ENCODE data around the gene XPC. TPM values are rescaled to one million over a fixed set of nuclear protein-coding genes. Genes with fewer than 3 reads are reported as not detected.

XPC gene
- total RNA-seq, 1 experiment from 2014 or later: 52.2 TPM

DNA sequence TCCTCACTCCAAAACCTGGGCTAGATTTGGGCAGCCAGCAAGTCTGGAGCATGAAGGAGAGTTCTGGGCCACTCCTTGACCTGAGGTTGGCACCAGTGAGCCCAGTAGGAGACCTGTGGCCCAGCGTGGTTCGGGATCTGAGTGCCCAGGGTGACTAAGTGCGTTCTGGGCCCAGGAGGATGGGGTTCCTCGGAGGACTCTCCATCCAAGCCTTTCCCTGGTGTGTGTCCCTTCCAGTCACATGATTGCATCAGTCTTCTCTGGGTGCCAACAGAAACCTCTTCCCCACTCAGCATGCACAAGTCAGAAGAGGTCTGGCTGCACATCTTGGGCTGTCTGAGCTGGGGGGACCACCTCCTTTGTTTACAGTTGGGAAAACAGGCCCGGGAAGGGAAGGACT, 38.6 kb downstream of the XPC start:
- DNase-seq (ENCODE audit: low spot score): no peak
- in situ Hi-C loops (cut with HindIII; ENCODE audit: low sequenced_read_pairs): no loop called here

DNA sequence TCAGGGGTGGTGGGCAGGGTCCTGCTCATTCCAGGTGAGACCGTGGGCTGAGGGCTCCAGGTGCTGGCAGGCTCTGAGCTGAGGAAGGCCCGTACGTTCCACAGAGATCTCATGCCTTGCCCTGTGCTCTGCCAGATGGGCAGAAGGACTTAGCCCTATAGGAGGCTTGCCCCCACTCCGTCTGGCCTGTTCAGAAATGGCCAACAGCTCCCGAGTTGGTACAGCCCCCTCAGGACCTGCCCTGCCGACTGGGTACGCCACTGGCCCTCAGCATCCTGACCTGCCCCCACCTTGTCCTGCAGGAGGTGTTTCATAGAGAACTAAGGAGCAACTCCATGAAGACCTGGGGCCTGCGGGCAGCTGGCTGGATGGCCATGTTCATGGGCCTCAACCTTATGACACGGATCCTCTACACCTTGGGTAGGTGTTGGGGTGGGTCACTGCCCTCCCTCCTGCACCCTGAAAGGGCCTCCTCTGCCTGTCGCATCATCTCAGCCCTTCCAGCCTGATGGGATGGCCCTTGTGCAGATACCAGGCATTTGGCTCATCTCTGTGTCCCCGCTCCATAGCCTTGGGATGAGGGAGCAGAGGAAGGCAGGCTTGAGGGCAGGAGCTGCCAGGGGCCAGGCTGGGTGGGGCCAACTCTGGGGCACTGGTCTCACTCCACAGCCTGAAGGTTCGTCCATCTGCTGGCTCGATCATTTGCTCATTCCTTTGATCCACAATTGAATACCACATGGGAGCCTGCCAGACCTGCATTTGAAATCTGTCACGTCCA, 39.3 kb downstream of the XPC start:
- no peak for DNase-seq (ENCODE audit: low spot score)
- in situ Hi-C loops (cut with HindIII; ENCODE audit: low sequenced_read_pairs): no loop called here

DNA sequence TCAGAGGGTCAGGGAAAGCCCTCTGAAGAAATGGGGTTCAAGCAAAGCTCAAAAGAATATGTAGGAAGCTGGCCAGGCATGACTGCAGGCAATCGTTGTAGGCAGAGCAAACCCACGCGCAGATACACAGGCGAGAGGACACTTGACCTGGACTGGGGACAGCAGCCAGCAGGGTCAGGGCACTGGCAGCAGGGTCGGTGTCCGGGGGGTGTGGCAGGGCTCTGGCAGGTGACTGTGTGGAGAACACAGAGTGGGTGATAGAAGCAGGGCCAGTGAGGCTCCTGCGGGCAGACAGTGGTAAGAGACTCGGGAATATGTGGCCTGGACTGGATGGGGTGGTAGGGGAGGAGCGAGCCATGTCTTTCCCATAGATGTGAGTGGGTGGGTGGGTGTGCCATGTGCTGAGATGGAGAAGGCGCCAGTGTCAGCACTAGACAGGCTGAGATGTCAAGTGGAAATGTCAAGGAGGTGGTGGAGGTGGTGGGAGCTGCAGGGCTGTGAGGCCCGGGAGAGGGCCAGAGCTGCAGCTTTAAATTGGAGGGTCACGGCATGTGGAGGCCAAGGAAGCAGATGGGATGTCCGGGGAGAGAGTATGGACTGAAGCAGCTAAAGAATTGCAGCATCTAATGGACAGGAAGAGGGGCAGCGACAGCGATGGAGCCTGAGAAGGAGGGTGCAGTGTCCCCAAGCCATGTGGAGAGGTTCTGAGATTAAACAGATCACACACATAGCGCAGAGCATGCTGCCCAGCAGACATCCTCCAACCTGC, 40.1 kb downstream of the XPC start:
- DNase-seq (ENCODE audit: low spot score): no peak
- in situ Hi-C loops (cut with HindIII; ENCODE audit: low sequenced_read_pairs): no loop called here

DNA sequence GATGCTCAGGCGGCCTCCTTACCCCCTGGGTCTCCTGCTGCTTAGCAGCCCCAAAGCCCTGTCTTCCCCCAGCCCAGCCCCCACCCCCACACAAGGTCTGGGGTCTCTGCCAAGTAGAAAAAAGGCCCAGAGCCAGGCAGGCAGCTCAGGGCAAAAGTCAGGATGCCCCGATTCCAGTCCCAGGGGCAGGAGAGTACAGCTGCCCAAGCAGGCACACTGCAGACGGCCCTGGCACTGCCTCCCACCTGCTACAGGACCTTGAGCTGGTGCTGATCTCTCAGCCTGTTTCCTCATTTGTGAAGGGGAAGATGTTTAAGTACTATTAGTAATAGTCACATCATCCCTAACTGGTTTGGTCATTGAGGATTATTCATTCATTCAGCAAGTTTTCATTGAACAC, 41.0 kb downstream of the XPC start:
- no peak for DNase-seq (ENCODE audit: low spot score)
- in situ Hi-C loops (cut with HindIII; ENCODE audit: low sequenced_read_pairs): no loop called here

DNA sequence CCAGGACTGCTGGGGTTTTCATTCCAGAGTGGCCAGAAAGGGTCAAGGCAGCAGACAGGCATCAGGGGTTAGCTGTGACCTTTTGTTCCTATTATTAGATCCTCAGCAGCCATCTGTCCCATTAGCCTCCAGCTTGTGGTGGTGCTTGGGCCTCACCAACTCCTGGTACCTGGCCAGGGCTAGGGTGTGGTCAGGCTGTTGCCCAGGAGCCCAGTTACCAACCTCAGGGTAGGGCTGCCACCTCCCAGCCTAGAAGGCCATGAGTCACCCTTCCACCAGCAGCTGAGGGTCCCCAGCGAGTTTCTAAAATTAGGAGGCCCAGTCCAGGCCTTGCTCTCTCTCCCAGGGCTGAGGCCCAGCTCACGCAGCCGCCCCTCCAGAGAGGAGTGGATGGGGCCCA, 41.4 kb downstream of the XPC start:
- in situ Hi-C loops (cut with HindIII; ENCODE audit: low sequenced_read_pairs): no loop called here

DNA sequence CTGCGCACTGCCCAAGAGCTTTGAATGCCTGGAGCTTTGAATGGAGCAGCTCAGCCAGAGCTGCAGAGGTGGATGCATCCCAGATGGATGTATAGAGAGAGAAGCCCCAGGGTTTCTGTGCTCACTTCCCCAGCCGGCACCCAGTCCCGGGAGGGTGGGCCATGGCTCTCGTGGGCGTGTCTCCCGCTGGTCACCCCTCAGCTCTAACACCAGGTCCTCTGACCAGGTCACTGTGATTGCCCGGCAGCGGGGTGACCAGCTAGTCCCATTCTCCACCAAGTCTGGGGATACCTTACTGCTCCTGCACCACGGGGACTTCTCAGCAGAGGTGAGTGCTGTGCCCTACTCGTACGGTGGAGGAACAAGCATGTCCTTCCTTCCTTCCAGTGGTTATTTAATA, 42.8 kb downstream of the XPC start:
- DNase-seq (ENCODE audit: low spot score): no peak
- in situ Hi-C loops (cut with HindIII; ENCODE audit: low sequenced_read_pairs): no loop called here

More for the DNA sequence above, 41.4 kb downstream of the XPC start:
- DNase-seq (ENCODE audit: low spot score): no peak

DNA sequence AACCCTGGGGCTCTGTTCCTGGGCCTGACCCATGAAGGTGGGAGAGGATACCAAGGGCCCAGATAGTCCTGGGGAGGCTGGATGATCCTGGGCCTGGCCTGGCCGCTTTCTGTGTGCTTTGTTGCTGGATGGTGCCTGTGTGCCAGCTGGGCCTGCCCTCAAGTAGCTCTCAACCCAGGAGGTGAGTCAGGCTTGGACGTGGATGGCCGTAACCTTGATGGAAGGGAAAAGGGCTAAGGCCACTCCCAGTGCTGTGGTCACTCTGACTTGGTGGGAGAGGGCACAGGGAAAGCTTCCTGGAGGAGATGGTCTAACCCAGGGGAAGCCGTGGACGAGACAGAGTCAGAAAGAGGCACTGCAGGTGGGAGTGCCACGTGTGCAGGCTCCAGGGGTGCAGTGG, 44.1 kb downstream of the XPC start:
- no peak for DNase-seq (ENCODE audit: low spot score)
- in situ Hi-C loops (cut with HindIII; ENCODE audit: low sequenced_read_pairs): no loop called here

DNA sequence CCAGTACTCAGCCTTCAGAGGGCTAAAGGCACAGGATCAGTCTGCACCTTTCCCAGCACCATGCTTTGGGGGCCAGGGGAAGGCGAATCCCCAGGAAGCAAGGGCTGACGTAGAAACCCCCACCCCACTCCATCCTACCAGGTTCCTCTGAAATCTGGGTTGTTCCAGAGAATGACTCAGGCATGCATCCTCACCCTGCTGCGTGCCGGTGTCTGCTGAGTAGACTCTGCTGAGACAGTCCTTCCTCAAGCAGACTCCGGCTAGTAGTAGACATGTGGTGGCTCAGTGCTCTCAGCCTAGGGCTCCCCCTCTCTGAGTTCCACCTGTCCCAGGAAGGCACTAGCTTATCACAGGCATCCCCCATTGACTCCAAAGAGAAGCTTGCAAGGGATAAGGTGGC, 44.5 kb downstream of the XPC start:
- in situ Hi-C loops (cut with HindIII; ENCODE audit: low sequenced_read_pairs): no loop called here
- no peak for DNase-seq (ENCODE audit: low spot score)

DNA sequence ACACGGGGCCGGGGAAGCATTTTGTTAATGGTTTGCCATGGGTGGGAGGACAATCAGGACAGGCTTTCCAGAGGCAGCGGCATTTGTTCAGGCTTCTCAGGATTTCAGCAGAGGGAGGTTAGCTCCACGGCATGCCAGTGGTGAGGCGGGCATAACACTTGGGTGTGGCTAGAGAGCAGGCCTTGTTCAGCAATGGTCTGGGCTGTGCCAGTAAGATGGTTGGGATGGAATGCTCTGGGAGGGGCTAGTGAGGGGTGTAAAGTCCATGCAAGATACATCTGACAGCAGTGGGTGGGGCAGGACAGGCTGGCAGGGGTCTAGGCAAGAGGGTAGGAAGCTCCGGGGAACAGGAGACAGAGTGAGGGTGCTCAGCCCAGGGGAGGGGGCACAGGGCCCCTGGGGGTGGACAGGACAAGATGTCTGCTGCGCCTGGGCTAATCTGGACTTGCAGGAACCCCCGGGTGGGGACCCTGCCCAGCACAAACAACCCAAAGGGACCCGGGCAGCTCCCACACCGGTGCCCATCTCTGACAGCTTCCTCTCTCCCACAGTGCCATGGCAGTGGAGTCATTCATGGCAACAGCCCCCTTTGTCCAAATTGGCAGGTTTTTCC, 45.1 kb downstream of the XPC start:
- in situ Hi-C loops (cut with HindIII; ENCODE audit: low sequenced_read_pairs): no loop called here
- no peak for DNase-seq (ENCODE audit: low spot score)

DNA sequence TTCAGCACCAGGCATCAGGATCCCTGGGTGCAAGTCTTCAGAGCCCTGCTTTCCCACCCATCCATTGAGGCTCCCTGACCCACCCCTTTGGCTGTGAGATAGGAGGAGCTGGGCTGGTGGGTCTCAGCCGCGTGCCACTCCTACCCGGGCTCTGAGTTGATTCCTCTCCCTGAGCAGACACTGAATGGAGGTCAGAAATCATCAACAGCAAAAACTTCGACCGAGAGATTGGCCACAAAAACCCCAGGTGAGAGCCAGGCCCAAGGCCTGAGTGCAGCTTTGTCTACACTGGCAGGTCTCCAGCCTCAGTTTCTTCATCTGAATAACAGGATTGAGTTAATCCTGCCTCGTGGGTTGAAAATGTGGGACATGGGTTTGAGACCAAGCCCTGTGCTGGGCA, 45.7 kb downstream of the XPC start:
- DNase-seq (ENCODE audit: low spot score): no peak
- in situ Hi-C loops (cut with HindIII; ENCODE audit: low sequenced_read_pairs): no loop called here

DNA sequence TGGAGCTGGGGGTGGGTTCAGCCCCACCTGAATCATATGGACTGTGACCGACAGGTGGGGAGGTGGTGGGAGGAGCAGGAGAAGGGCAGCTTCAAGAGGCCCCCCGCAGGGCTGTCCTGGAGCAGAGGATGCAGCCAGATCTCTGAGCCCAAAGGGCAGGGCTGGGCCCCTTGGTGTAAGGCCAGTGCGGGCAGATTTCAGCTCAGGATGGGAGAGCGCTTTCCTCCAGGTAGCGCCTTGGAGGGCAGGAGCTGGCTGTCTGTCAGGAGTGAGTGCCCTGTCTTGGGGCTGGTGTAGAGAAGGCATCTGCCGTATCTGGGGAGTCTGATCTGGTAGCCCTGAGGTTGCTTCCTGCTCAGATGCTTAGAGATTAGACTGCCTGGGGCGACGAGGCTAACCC, 46.3 kb downstream of the XPC start:
- in situ Hi-C loops (cut with HindIII; ENCODE audit: low sequenced_read_pairs): no loop called here
- no peak for DNase-seq (ENCODE audit: low spot score)

DNA sequence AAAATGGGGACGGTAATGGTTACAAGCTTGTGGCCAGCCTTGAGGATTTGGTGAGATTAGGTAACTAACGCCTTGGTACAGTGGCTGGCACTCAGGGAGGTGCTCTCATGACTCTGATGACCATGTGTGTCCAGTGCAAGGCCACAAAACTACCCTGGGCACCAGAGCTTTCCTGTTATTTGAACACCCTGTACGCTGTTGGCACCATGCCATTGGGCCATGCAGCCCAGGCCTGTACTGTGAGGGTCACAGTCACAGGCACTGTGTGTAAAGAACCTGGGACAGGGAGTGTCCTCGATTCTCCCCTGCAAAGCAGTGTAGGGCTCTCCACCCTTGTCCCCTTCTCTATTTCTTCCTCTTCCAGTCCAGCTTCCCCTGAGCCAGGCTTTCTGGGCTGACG, 47.3 kb downstream of the XPC start:
- no peak for DNase-seq (ENCODE audit: low spot score)
- in situ Hi-C loops (cut with HindIII; ENCODE audit: low sequenced_read_pairs): no loop called here

DNA sequence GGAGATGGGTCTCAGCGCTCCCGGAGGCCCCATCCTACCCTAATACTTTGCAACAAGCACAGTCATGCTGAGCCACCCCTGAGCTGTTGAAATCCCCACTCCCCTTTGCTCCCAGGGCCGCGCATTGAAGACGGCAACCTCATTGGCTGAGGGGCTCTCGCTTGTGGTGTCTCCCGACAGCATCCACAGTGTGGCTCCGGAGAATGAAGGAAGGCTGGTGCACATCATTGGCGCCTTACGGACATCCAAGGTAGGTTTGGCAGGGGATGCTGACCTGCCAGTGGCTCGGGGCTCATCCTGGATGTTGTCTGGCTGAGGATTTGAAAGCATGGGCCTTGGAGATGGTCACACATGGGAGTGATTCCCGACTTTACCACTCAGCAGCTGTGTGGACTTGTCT, 47.7 kb downstream of the XPC start:
- DNase-seq (ENCODE audit: low spot score): no peak
- in situ Hi-C loops (cut with HindIII; ENCODE audit: low sequenced_read_pairs): no loop called here

DNA sequence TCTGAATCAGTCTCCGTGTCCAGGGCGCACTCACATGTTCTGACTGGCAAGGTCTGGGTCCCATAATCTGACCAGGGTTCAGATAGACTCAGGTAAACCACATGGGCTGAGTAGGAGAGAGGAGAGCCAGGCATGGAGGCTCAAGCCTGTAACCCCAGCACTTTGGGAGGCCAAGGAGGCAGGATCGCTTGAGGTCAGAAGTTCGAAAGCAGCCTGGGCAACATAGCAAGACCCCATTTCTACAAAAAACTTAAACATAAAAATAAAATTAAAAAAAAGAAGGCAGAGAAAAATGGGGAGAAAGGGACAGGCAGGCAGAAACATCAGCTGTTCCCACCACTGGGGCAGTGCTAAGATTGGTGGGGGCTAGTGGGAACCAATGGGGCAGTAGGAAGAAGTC, 48.2 kb downstream of the XPC start:
- in situ Hi-C loops (cut with HindIII; ENCODE audit: low sequenced_read_pairs): no loop called here
- no peak for DNase-seq (ENCODE audit: low spot score)

DNA sequence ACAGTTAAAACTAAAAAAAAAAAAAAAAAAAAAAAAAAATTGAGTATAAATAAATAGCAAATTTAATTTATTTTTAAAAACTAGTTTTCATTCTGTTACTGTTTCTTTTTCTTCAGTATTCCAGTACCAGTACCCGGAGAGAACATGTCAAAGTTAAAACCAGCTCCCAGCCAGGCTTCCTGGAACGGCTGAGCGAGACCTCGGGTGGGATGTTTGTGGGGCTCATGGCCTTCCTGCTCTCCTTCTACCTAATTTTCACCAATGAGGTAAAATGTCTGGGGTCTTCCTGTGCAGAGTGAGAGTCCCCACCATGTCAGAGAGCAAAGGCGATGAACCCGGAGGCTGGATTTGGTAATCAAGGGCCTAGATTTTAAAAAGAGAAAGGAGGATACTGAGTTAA, 49.1 kb downstream of the XPC start:
- no peak for DNase-seq (ENCODE audit: low spot score)

DNA sequence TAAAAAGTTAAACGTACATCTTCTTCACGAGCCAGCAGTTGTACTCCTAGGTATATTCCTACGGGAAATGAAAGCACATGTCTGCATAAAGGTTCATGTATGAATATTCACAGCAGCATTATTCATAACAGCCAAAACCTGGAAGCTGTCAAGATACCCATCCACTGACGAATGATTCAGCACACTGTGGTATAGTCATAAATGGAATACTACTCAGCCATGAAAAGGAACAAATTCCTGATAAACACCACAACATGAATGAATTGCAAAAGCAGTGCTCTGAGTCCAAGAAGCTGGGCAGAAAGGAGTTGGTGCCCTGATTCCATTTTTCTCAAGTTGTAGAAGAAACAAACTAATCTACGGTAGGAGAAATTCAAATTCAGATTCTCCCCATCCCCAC, 49.7 kb downstream of the XPC start:
- in situ Hi-C loops (cut with HindIII; ENCODE audit: low sequenced_read_pairs): no loop called here

More for the DNA sequence above, 49.1 kb downstream of the XPC start:
- in situ Hi-C loops (cut with HindIII; ENCODE audit: low sequenced_read_pairs): no loop called here

DNA sequence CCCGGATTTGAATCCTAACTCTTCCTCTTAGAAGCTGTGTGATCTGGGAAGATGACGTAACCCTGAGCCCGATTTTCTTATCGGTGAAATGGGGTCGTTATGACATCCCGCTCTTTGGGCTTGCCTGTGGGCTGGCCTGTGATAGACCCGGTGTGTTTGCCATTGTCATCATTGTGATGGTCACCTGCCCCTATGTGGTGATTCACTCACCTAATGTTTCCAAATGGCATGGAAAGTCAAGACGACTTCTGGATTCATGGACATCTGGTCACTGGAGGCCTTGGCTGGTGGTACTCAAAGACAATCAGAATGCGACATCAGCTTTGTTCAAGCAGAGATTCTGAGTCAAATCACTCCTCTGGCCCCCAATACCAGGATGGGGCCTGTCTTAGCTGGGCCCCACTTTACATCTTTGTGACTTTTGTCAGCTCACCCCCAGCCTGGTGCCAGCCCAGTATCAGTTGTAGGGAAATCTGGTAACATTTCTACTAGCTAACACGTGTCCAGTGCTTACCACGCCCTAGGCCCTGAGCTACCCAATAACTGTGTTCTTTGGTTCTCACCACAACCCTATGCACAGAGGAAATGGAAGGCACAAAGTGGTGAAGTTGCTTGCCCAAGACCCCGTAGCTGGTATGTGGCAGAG, 50.8 kb downstream of the XPC start:
- in situ Hi-C loops (cut with HindIII; ENCODE audit: low sequenced_read_pairs): no loop called here
- no peak for DNase-seq (ENCODE audit: low spot score)

More for the DNA sequence above, 49.7 kb downstream of the XPC start:
- DNase-seq (ENCODE audit: low spot score): no peak

DNA sequence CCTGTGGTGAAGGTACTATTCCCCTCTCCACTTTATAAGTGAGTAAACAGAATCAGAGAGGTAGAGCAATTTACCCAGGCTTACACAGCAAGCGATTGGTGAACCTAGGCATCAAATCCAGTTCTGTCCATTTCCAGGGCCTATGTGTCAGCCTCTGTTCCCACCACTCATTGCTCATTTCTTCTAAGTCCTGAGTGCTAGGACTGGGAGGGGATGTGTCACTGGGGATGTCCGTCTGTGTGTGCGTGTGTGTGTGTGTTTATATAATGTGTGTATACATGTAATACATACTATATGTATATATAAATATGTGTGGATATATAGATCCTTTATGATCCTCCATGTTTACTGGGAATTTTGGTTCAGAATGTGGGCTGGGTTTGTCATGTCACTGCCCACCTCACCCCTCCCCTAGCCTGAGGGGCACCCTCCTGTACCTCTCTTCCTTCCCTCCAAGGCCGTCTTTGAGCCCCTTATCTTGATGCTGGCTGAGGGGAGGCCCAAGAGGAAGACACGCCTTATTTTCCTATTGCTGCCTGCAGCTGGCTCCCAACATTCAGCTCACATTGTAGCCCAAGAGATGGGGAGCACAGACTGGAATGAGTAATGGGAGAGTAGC, 51.4 kb downstream of the XPC start:
- no peak for DNase-seq (ENCODE audit: low spot score)
- in situ Hi-C loops (cut with HindIII; ENCODE audit: low sequenced_read_pairs): no loop called here

DNA sequence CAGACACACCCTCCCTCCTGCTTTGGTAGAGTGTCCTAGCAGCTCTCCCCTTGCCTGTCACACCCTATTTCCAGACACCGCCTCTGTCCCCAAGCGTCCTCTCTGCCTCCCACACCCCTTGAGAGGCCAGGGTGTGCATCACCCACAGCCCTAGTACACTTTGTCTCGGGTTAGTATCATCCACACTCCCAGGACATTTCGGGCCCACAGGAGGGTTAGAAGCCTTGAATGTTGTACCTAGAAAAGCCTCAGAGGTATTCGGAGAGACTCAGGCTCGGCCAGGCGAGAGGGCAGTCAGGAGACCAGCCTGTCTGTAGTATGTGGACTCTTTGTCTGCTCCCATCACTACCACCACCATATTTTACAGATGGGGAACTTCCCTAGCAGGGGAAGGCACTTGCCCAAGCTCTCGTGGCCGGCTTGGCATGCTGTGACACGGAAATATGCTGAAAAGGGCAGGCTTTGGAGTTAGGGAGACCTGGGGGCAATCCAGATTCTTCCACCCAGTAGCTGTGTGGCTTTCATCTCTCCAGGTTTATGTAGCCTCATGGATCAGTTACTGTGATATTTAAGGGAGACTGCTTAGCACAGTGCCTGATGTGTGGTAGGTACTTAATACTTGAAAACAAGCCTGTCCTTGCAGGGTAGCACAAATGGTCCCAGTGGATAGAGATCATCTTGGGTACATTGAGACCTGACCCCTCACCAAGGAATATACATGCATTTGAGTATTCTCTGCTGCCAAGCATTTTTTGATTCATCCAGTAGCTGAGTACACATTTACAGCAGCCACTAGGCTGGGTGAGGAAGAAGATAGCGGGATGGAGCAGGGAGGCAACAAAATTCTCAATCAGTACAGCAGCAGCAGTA, 52.1 kb downstream of the XPC start:
- in situ Hi-C loops (cut with HindIII; ENCODE audit: low sequenced_read_pairs): no loop called here
- DNase-seq (ENCODE audit: low spot score): no peak
